A673 (cell line): ENCODE results near the gene HHLA2. TPM values are rescaled to one million over a fixed set of nuclear protein-coding genes. Genes with fewer than 3 reads are reported as not detected.

Experiments
- BruUV-seq: library from RNA; stranded (reverse); fragments of 400-500 nt; replicated peaks from 2 replicates; lab custom pipeline; 2021; lab: Mats Ljungman, UMichigan
- CTCF ChIA-PET: fragments of 300-600 bp; sonication (Branson Sonifier 250); formaldehyde crosslinking; loops from one replicate; lab custom pipeline; 2022; ENCODE audit warnings: antibody characterized with exemption; lab: Charles Lee
- POLR2A ChIA-PET: fragments of 300-600 bp; sonication (Branson Sonifier 250); formaldehyde crosslinking; loops from one replicate; lab custom pipeline; 2022; ENCODE audit warnings: antibody characterized with exemption; ENCODE audit not compliant: low non-redundant PET; lab: Charles Lee
- DNase-seq: peaks from one replicate; pipeline ENCODE4 v3.0.0-alpha.2; 2015; ENCODE audit warnings: low spot score
- H3K27ac ChIP-seq: fragments of 200-600 bp; sonication (generic); 2 replicates; pipeline ENCODE4 v1.5.1; 2016; ENCODE audit warnings: mixed run types, low read depth, mild to moderate bottlenecking, mixed read lengths, antibody characterized with exemption, low read length; ENCODE audit not compliant: poor library complexity, severe bottlenecking
- H3K27me3 ChIP-seq: fragments of 200-600 bp; sonication (generic); replicated peaks from 2 replicates; pipeline ENCODE4 v1.6.1; 2017; ENCODE audit warnings: mixed run types, low read depth, mild to moderate bottlenecking, mixed read lengths, antibody characterized with exemption, low read length; ENCODE audit not compliant: insufficient read depth, poor library complexity
- H3K36me3 ChIP-seq: fragments of 200-600 bp; sonication (generic); 2 replicates; pipeline ENCODE4 v1.6.1; 2016; ENCODE audit warnings: mixed run types, mild to moderate bottlenecking, mixed read lengths, antibody characterized with exemption, low read length; ENCODE audit not compliant: insufficient read depth, poor library complexity, severe bottlenecking
- H3K4me1 ChIP-seq: fragments of 200-600 bp; sonication (generic); 2 replicates; pipeline ENCODE4 v1.6.1; 2017; ENCODE audit warnings: mixed run types, mild to moderate bottlenecking, mixed read lengths, antibody characterized with exemption, low read length; ENCODE audit not compliant: insufficient read depth, poor library complexity, severe bottlenecking
- H3K4me3 ChIP-seq: fragments of 200-600 bp; sonication (generic); 2 replicates; pipeline ENCODE4 v1.5.1; 2016; ENCODE audit warnings: low read depth, mixed run types, mild to moderate bottlenecking, mixed read lengths, low read length; ENCODE audit not compliant: poor library complexity, severe bottlenecking
- H3K9me3 ChIP-seq: fragments of 200-600 bp; sonication (generic); 2 replicates; pipeline ENCODE4 v1.6.1; 2016; ENCODE audit warnings: mixed run types, low read depth, mild to moderate bottlenecking, mixed read lengths, antibody characterized with exemption, low read length; ENCODE audit not compliant: poor library complexity, severe bottlenecking
- CTCF ChIP-seq: fragments of 300-800, 200-600 bp; sonication (generic); conservative IDR thresholded peaks from 2 replicates; pipeline ENCODE4 v1.5.1; 2017; ENCODE audit warnings: low read depth, mild to moderate bottlenecking, antibody characterized with exemption, low read length, moderate library complexity, mixed read lengths
- EZH2 ChIP-seq: fragments of 200-600 bp; sonication (generic); IDR thresholded peaks from 2 replicates; pipeline ENCODE4 v1.6.1; 2017; ENCODE audit warnings: borderline replicate concordance, low read depth, mild to moderate bottlenecking, mixed read lengths, antibody characterized with exemption, low read length; ENCODE audit not compliant: poor library complexity, severe bottlenecking
- intact Hi-C: fragments of 100-400 bp; cut with micrococcal nuclease; formaldehyde crosslinking; loops from one replicate; pipeline ENCODE4 v1.10.0; 2022; ENCODE audit not compliant: unreplicated experiment
- total RNA-seq: library from RNA; stranded (reverse); gene quantifications from 2 replicates; pipeline ENCODE4 v1.2.3, GENCODE V29; 2021

Gene HHLA2
- total RNA-seq, 1 experiment from 2014 or later, result not detected

GRCh38 chr3:108396336-108396735, 100.0 kb downstream of the HHLA2 start:
- no peak for DNase-seq
- CTCF ChIA-PET, result no interaction called here
- no peak overlapping the region for H3K27ac ChIP-seq
- TF ChIP-seq CTCF (no peak), EZH2 (no peak)
- H3K4me1 ChIP-seq, result no peaks in the 10 kb centered on the region
- intact Hi-C loops, result no loop called here
- POLR2A ChIA-PET, result no interaction called here
- no peaks in the 10 kb centered on the region for H3K27me3 ChIP-seq
- H3K36me3 ChIP-seq, result no peaks in the 10 kb centered on the region
- no peak overlapping the region for H3K4me3 ChIP-seq
- no TSS peak for BruUV-seq
- H3K9me3 ChIP-seq, result no peaks in the 10 kb centered on the region

GRCh38 chr3:108398510-108398909, 102.2 kb downstream of the HHLA2 start:
- H3K36me3 ChIP-seq, result no peaks in the 10 kb centered on the region
- BruUV-seq, result no TSS peak
- ChIA-PET CTCF (no interaction called here), POLR2A (no interaction called here)
- intact Hi-C loops, result no loop called here
- no peak for DNase-seq
- H3K4me1 ChIP-seq, result no peaks in the 10 kb centered on the region
- H3K9me3 ChIP-seq, result no peaks in the 10 kb centered on the region
- no peaks in the 10 kb centered on the region for H3K27me3 ChIP-seq
- no peak for TF ChIP-seq EZH2
- no peak for TF ChIP-seq CTCF
- no peak overlapping the region for H3K27ac ChIP-seq
- no peak overlapping the region for H3K4me3 ChIP-seq

- Histone ChIP-seq H3K27ac (no peak overlapping the region), H3K4me1 (no peaks in the 10 kb centered on the region), H3K4me3 (no peak overlapping the region), H3K9me3 (no peaks in the 10 kb centered on the region), H3K36me3 (no peaks in the 10 kb centered on the region), H3K27me3 (no peaks in the 10 kb centered on the region)
- intact Hi-C loops, result no loop called here
- TF ChIP-seq CTCF, result no peak
- no peak for TF ChIP-seq EZH2
- DNase-seq, result no peak
- CTCF ChIA-PET, result no interaction called here
- BruUV-seq, result no TSS peak
- POLR2A ChIA-PET, result no interaction called here
Observed at GRCh38 chr3:108401836-108402235, 105.5 kb downstream of the HHLA2 start.
